ENCODE data around the gene TPSD1.

DNA sequence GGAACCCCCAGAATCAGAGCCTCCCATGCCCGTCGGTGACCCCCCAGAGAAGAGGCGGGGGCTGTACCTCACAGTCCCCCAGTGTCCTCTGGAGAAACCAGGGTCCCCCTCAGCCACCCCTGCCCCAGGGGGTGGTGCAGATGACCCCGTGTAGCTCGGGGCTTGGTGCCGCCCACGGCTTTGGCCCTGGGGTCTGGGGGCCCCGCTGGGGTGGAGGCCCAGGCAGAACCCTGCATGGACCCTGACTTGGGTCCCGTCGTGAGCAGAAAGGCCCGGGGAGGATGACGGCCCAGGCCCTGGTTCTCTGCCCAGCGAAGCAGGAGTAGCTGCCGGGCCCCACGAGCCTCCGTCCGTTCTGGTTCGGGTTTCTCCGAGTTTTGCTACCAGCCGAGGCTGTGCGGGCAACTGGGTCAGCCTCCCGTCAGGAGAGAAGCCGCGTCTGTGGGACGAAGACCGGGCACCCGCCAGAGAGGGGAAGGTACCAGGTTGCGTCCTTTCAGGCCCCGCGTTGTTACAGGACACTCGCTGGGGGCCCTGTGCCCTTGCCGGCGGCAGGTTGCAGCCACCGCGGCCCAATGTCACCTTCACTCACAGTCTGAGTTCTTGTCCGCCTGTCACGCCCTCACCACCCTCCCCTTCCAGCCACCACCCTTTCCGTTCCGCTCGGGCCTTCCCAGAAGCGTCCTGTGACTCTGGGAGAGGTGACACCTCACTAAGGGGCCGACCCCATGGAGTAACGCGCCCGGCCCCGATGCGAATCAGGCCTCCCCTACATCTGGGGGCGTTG is 34.8 kb upstream of the TPSD1 start:
- TF ChIP-seq CTCF (IDR thresholded peaks at IDR 0.05; ENCODE audit: poor library complexity) (no peak), EZH2phosphoT487 (IDR thresholded peaks at IDR 0.05; ENCODE audit: low read depth, severe bottlenecking, unreplicated experiment) (no peak), EZH2 (IDR thresholded peaks at IDR 0.05; ENCODE audit: borderline replicate concordance) (no peak)
